ENCODE results near the gene KDM4C.

DNA sequence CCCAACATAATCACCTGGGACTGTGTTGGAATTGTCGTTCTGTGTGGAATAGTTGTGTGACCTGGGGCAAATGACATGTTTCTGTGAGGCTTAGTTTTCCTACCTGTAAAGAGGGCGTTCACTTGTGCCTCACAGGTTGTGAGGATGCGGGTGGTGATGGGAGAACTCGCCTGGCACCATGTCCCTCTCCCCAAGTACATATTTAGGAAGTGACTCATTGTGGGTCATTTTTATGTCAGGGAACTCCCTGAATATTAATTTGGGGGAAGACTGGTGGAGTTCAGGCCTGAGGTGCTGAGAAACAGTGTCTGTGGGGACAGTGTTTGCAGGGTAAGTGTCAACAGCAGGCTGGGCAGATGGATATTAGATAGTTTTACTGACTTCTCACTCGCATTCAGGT, 144.7 kb downstream of the KDM4C start:
- no peak for TF ChIP-seq CTCF (IDR thresholded peaks at IDR 0.05; ENCODE audit: control extremely low read depth in 1 of 3, insufficient read depth in 1 of 3, low read depth in 1 of 3, low read length in 3 of 3)
- TF ChIP-seq SAP30 (IDR thresholded peaks at IDR 0.05; ENCODE audit: insufficient read depth, insufficient replicate concordance, low read length) = no peak
- TF ChIP-seq ATF2 (IDR thresholded peaks at IDR 0.05; ENCODE audit: low read length) = no peak
- no peak for TF ChIP-seq POLR2A (IDR thresholded peaks at IDR 0.05; ENCODE audit: control extremely low read depth in 1 of 2, low read depth in 2 of 2, low read length in 2 of 2)
- TF ChIP-seq EZH2 (IDR thresholded peaks at IDR 0.05; ENCODE audit: low read depth, low read length, severe bottlenecking) = no peak
- TF ChIP-seq SIN3A (conservative IDR thresholded peaks at IDR 0.05 in 1 of 2, IDR thresholded peaks at IDR 0.05 in 1 of 2; ENCODE audit: low read depth in 1 of 2, low read length in 2 of 2) = no peak
- no peak for TF ChIP-seq POLR2AphosphoS5 (IDR thresholded peaks at IDR 0.05; ENCODE audit: low read depth, low read length)
- TF ChIP-seq CHD2 (IDR thresholded peaks at IDR 0.05; ENCODE audit: low read length) = no peak
- no peak for TF ChIP-seq SUZ12 (IDR thresholded peaks at IDR 0.05; ENCODE audit: low read length)
- no peak for TF ChIP-seq BCL11A (IDR thresholded peaks at IDR 0.05; ENCODE audit: low read depth in 2 of 2, low read length in 2 of 2)
- no peak for TF ChIP-seq EGR1 (IDR thresholded peaks at IDR 0.05; ENCODE audit: borderline replicate concordance, low read depth, low read length)

All from H1 (cell line).